Breast epithelium (tissue), 3 donors: ENCODE data around the gene DDX28.

Experiments
- POLR2A ChIP-seq: fragments of 450-650 bp; IDR thresholded peaks from one replicate; pipeline ENCODE4 v1.6.1; 2016; ENCODE audit warnings: antibody characterized with exemption, mild to moderate bottlenecking, moderate library complexity
- POLR2AphosphoS5 ChIP-seq, 3 donors: sonication (generic); formaldehyde crosslinking; IDR thresholded peaks; one replicate each; pipeline ENCODE4 v1.6.1; 2017; ENCODE audit warnings: antibody characterized with exemption in 3 of 3
- TF ChIP-seq, protein P1 (sequence below), 3 donors: fragments of 450-650 bp; IDR thresholded peaks; one replicate each; pipeline ENCODE4 v1.5.1; 2016 to 2017; ENCODE audit warnings: antibody characterized with exemption in 3 of 3, mild to moderate bottlenecking in 3 of 3, moderate library complexity in 3 of 3

DNA sequence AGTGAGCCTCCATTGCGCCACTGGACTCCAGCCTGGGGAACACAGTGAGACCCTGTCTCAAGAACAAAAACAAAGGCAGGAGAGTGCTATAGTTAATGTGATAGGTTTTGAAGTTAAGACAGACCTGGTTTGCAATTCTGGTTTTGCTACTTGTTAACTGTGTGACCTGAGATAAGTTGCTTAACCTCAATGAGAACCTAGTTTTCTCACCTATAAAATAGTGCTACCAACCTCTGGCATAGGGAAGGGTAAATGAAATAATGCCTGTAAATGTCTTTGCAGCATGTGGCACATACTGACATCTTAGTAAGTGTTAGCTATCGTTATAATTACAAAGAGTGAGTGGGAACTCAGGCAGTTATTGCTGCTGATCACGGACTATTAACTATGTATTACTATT is 32.4 kb upstream of the DDX28 start:
- TF ChIP-seq, protein P1, sequence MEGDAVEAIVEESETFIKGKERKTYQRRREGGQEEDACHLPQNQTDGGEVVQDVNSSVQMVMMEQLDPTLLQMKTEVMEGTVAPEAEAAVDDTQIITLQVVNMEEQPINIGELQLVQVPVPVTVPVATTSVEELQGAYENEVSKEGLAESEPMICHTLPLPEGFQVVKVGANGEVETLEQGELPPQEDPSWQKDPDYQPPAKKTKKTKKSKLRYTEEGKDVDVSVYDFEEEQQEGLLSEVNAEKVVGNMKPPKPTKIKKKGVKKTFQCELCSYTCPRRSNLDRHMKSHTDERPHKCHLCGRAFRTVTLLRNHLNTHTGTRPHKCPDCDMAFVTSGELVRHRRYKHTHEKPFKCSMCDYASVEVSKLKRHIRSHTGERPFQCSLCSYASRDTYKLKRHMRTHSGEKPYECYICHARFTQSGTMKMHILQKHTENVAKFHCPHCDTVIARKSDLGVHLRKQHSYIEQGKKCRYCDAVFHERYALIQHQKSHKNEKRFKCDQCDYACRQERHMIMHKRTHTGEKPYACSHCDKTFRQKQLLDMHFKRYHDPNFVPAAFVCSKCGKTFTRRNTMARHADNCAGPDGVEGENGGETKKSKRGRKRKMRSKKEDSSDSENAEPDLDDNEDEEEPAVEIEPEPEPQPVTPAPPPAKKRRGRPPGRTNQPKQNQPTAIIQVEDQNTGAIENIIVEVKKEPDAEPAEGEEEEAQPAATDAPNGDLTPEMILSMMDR (IDR thresholded peaks at IDR 0.05): no peak
- TF ChIP-seq POLR2AphosphoS5 (IDR thresholded peaks at IDR 0.05) (no peak), POLR2A (no peak)
